Ureter (tissue), 1 donor: ENCODE measurements around the gene ATP13A2. TPM values are rescaled to one million over a fixed set of nuclear protein-coding genes. Genes with fewer than 3 reads are reported as not detected.
A peak's percentile ranks its signal among the peaks of the same experiment; 100 is the strongest.
"Not testable (repeated sequence)": the region's sequence is repeated elsewhere in the genome, so short reads cannot be mapped to it uniquely, and the experiment has no call there.

Experiments
- DNase-seq: peaks from one replicate; pipeline ENCODE4 v3.0.0-alpha.2; 2020; ENCODE audit warnings: low spot score
- total RNA-seq: library from RNA; stranded (reverse); gene quantifications from one replicate; pipeline ENCODE4 v1.2.4, GENCODE V29; 2023
- donor health status: DM: yes; HTN: yes; CAD: no.

Gene ATP13A2
- total RNA-seq, 1 donor from 2014 or later: 33.7 TPM

GRCh38 chr1:16979475-16980327 is 32.0 kb downstream of the ATP13A2 start:
- DNase-seq: no peak

GRCh38 chr1:16978567-16979474 is 32.9 kb downstream of the ATP13A2 start:
- peak; percentile 61 for DNase-seq

GRCh38 chr1:16978139-16978538 is 33.6 kb downstream of the ATP13A2 start:
- no peak for DNase-seq

DNA sequence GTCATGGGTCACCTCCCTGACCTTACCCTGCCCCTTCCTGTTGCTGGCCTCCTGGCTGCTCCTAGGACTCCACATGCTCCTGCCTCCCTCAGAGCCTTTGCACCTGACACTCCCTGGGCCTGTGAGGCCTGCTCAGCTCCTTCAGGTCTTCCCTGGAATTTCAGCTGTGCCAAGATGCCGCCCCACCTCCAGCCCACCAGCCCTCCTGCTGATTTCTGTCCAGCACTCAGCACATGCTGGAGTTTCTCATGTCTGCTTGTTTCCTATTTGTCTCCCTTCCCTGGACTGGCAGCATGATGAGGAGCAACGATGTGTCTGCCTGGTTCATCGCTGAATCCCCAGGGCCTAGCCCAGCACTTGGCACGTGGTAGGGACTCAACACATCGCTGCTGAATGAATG is 34.4 kb downstream of the ATP13A2 start:
- no peak for DNase-seq

- DNase-seq: no peak
Measured at GRCh38 chr1:16976966-16977365, 34.8 kb downstream of the ATP13A2 start.

- DNase-seq: no peak
Measured at GRCh38 chr1:16975838-16976237, 35.9 kb downstream of the ATP13A2 start.

DNA sequence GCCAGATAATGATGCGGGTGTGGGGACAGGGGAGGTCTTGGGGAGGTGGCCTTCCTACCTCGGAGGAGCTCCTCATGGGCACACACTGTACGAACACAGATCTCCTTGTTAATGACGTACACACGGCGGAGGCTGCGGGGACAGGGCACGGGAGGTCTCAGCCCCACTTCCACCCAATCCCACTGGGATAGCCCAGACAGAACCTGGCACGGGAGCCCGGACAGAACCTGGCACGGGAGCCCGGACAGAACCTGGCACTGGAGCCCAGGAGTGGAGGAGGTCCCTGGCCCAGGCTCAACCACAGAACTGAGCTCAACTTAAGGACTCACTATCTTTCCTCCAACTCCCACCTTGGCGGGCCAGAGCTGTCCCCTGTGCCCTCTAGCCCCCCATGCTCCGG is 36.5 kb downstream of the ATP13A2 start:
- no peak for DNase-seq

GRCh38 chr1:16973215-16973614 is 38.5 kb downstream of the ATP13A2 start:
- DNase-seq: no peak

DNA sequence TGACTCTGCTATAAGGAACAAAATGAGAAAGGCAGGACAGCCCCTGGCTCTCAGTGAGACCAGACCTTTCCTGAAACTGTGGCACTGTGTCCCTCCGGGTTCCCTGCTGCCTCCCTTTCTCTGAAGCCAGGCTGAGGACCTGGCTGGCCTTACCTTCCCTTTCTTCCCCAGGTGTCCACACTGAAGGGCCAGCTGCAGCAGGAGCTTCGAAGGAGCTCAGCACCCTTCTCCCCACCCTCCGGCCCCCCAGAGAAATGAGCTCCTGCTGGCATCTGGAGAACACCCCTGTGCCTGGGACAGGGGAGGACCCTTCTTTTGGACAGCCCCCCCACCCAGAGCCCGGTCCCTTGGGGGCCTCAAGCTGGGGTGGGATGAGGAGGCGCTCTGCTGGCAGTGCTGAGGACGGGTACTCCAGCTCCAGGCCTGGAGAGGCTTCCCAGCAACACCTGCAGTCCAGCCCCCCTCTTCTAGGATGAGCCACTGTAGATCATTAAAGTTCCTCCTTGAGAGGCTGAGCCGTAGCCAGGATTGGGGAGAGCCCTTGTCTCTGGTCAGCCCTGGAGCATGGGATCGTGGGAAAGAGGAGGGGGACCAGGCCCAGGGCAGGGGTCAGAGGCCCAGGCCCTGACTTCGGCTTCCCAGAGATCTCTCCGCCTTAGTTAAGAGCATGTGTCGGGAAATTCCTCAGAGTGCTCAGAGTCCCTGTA is 39.4 kb downstream of the ATP13A2 start:
- no peak for DNase-seq

DNA sequence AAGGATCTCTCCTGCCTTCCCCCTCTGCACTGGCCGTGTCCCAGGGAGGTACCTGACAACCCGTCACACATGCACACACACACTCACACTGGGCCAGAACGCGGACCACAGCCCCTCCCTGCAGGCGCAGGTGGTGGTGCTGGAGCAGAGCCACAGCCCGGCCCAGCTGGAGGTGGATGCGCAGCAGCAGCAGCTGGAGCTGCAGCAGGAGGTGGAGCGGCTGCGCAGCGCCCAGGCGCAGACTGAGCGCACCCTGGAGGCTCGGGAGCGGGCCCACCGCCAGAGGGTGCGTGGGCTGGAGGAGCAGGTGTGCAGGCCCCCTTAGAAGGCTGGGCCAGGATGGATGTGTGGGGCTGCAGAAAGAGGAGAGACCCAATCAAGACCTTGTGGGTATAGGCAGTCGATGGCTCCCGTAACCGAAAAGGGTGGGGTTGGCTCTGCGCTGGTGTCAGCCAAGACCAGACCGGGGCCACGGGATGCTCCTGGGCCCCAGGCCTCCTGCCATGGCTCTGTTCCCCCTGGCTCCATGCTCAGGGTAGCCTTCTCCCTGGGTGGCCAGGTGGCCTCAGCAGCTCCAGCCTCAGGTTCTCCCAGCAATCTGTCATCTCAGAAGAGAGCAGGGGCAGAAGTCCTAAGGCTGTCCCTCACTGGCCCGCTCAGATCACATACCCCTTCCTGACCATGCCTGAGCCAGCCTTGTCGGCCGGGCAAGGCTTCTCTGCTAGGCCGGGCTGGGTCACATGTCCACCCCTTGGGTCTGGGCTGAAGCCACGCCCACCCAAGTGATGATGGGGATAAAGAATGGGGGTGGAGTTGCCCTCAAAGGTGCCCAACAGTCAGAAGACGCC is 40.2 kb downstream of the ATP13A2 start:
- DNase-seq: no peak

GRCh38 chr1:16970132-16970910 is 41.4 kb downstream of the ATP13A2 start:
- DNase-seq: no peak

DNA sequence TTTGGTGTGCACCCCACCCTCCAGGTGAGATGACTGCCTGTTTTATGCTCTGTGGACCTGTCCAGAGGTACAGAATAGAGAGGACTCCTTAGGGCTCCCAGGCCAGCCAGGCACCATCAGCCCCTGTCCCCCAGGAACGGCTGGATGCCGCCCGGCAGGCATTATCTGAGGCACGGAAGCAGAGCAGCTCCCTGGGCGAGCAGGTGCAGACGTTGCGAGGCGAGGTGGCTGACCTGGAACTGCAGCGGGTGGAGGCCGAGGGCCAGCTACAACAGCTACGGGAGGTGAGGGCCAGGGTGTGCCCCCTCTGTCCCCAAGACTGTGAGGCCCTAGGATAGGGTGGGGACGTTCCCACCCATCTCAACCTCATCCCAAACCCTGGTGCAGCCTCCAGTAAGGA is 42.1 kb downstream of the ATP13A2 start:
- DNase-seq: no peak

DNA sequence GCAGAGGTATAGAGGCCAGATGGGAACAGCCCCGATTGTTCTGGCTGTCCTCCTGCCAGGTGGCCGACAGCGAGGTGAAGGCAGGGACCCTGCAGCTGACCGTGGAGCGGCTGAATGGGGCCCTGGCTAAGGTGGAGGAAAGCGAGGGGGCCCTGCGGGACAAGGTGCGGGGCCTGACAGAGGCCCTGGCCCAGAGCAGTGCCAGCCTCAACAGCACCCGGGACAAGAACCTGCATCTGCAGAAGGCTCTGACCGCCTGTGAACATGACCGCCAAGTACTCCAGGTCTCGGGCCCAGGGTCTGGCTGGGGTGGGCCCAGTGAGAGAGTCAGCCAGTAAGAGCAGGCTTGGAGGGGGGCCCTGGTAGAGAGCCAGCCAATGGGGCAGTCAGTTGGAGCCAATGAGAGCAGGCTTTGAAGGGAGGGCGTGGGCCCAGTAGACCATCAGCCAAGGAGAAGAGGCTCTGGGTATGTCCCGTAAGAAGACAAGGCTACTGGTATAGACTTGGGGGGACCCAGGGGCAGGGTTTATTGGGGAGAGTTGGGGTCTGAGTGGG is 42.6 kb downstream of the ATP13A2 start:
- DNase-seq: no peak

GRCh38 chr1:16968372-16968771 is 43.4 kb downstream of the ATP13A2 start:
- DNase-seq: no peak

DNA sequence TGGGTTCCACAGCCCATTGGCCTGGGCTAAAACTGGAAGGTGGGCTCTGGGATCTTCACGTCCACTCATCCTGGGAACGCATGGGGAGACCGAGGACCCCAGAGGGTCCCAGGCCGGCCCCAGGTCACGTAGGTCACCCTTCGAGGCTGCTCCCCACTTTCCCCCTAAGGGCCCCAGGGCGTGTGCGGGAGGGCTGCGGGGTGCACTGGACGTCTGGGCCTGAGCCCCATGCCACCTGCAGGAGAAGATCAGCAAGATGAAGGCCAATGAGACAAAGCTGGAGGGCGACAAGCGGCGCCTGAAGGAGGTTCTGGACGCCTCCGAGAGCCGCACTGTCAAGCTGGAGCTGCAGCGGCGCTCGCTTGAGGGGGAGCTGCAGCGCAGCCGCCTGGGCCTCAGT is 43.8 kb downstream of the ATP13A2 start:
- no peak for DNase-seq

DNA sequence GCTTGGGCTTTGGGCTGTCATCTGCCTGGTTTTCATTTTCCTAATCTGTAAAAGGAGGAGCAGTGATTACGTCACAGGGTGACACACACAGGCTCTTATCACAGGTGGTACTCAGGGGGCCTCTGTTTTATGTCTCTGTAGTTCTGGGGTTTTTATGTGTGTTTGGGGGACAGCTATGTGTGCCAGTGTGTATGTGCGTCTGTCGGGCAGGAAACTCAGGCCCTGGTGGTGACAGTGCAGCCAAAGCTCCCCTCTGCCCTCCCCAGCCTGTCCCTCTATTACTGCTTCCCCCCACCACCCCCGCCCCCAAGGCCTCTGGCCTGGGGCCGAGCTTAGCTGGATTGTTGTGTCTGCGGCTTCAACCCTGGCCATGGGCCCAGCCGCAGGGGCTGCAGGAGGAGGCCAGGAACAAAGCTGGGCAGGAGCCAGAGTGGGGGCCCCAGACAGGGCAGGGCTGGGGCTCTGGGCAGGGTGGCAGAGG is 44.6 kb downstream of the ATP13A2 start:
- DNase-seq: no peak

- DNase-seq: no peak
Measured at GRCh38 chr1:16966282-16966681, 45.4 kb downstream of the ATP13A2 start.

GRCh38 chr1:16965486-16966067 is 46.2 kb downstream of the ATP13A2 start:
- no peak for DNase-seq

GRCh38 chr1:16964169-16964568 is 47.6 kb downstream of the ATP13A2 start:
- not testable (repeated sequence) for DNase-seq
